ENCODE results near the gene MKRN2. TPM values are rescaled to one million over a fixed set of nuclear protein-coding genes. Genes with fewer than 3 reads are reported as not detected.
A peak's percentile ranks its signal among the peaks of the same experiment; 100 is the strongest.

The MKRN2 gene
- total RNA-seq, 1 experiment from 2014 or later, result 20.3 TPM

DNA sequence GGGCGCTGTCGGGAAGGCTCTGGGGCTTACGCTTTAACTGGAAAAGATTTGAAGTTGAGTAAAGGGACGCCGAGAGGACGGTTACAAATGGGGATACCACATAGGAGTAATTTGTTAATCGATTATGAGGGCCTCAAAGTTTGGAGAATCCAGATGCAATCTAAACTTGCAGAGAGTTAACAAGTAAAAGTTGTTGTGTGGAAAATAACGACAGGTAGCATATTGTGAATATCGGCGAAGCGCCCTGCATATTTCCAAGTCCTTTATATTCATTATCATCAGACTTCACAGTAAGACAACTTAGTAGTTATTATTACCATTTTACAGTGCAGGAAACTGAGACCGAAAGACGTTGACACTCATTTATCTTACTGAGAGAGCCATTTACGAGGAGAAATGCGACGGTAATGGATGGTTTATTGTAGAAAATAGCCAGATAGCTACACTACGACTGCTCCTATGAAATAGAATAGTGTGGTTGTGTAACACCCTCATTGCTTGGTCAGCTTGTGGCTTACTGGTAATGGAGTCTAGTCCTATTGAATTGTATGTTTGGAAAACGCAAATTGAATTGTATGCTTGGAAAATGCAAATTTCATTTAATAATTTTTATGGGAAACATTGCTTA lies 700 bp downstream of the MKRN2 start:
- CTCF ChIA-PET, result no interaction called here
- H3K27me3 Mint-ChIP-seq (ENCODE audit: unreplicated experiment), result no peaks in the 10 kb centered on the region
- intact Hi-C loops (cut with micrococcal nuclease; ENCODE audit: unreplicated experiment), result no loop called here
- TF ChIP-seq CTCF (IDR thresholded peaks at IDR 0.05; ENCODE audit: unreplicated experiment), result no peak
- no peaks in the 10 kb centered on the region for H3K9me3 Mint-ChIP-seq (ENCODE audit: low read depth, unreplicated experiment)
- peaks cover 26% of the 10 kb centered on the region for H3K36me3 Mint-ChIP-seq (ENCODE audit: insufficient read depth, unreplicated experiment)
- H3K4me1 Mint-ChIP-seq (ENCODE audit: low read depth, unreplicated experiment), result peaks cover 23% of the 10 kb centered on the region
- H3K4me3 Mint-ChIP-seq (ENCODE audit: low read depth, unreplicated experiment), result peak overlapping the region; percentile 86
- no TSS peak for BruUV-seq (replicated peaks)
- H3K27ac Mint-ChIP-seq (ENCODE audit: unreplicated experiment), result peak overlapping the region; percentile 84
- no peak for DNase-seq

DNA sequence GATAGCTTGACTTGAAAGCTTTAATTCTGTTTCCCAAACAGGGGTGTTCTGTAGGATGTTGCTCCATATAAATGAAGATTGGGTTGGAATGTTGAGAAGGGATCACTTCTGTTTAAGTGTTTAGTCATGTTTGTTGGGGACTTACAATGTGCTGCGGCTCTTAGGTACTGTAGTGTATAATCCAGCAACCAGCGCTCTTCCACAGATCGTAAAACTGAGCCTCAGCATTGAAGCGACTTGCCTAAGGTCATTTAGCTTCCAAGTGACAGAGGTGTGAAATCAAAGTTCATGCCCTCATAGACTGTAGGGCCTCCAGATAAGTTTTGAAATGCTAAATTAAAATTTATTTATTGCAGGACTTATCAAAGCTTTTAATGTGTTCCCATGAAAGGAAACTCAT lies 1.8 kb downstream of the MKRN2 start:
- H3K4me3 Mint-ChIP-seq (ENCODE audit: low read depth, unreplicated experiment), result peak overlapping the region; percentile 86
- DNase-seq, result no peak
- BruUV-seq (replicated peaks), result TSS peak; percentile 32
- peaks cover 26% of the 10 kb centered on the region for H3K36me3 Mint-ChIP-seq (ENCODE audit: insufficient read depth, unreplicated experiment)
- H3K27me3 Mint-ChIP-seq (ENCODE audit: unreplicated experiment), result no peaks in the 10 kb centered on the region
- H3K27ac Mint-ChIP-seq (ENCODE audit: unreplicated experiment), result no peak overlapping the region
- intact Hi-C loops (cut with micrococcal nuclease; ENCODE audit: unreplicated experiment), result no loop called here
- CTCF ChIA-PET, result no interaction called here
- no peak for TF ChIP-seq CTCF (IDR thresholded peaks at IDR 0.05; ENCODE audit: unreplicated experiment)
- H3K9me3 Mint-ChIP-seq (ENCODE audit: low read depth, unreplicated experiment), result no peaks in the 10 kb centered on the region
- H3K4me1 Mint-ChIP-seq (ENCODE audit: low read depth, unreplicated experiment), result peaks cover 26% of the 10 kb centered on the region

DNA sequence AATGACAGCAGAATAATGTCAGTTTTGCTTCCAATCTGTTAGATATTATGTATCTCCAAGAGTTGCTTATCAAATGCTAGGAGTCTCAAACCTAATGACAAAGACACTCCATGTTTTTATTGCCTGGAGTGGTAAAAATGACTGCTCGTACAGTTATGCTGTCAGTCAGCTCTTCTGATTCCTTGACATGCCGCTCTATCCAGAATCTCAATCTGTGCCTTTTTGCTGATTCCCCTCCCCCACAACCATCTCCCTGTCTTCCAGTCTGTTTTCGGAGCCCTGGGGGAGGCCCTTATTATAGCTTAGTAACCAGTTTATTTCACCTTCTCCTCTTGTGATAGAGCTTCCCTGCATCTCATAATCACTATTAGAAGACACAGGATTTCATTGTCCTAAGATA lies 2.6 kb downstream of the MKRN2 start:
- TF ChIP-seq CTCF (IDR thresholded peaks at IDR 0.05; ENCODE audit: unreplicated experiment), result no peak
- Mint-ChIP-seq H3K4me3 (ENCODE audit: low read depth, unreplicated experiment) (no peak overlapping the region), H3K36me3 (ENCODE audit: insufficient read depth, unreplicated experiment) (peaks cover 21% of the 10 kb centered on the region), H3K4me1 (ENCODE audit: low read depth, unreplicated experiment) (peaks cover 26% of the 10 kb centered on the region), H3K27me3 (ENCODE audit: unreplicated experiment) (no peaks in the 10 kb centered on the region), H3K27ac (ENCODE audit: unreplicated experiment) (no peak overlapping the region), H3K9me3 (ENCODE audit: low read depth, unreplicated experiment) (no peaks in the 10 kb centered on the region)
- no peak for DNase-seq
- CTCF ChIA-PET, result interaction anchor here (0.5 to 0.6 kb wide), 2 partner anchors 320 to 418 kb away, joined by 4 to 6 read pairs; no protein-coding TSS in a partner anchor
- intact Hi-C loops (cut with micrococcal nuclease; ENCODE audit: unreplicated experiment), result no loop called here
- no TSS peak for BruUV-seq (replicated peaks)

- peaks cover 26% of the 10 kb centered on the region for H3K4me1 Mint-ChIP-seq (ENCODE audit: low read depth, unreplicated experiment)
- no peak for TF ChIP-seq CTCF (IDR thresholded peaks at IDR 0.05; ENCODE audit: unreplicated experiment)
- intact Hi-C loops (cut with micrococcal nuclease; ENCODE audit: unreplicated experiment), result no loop called here
- CTCF ChIA-PET, result no interaction called here
- H3K4me3 Mint-ChIP-seq (ENCODE audit: low read depth, unreplicated experiment), result no peak overlapping the region
- H3K36me3 Mint-ChIP-seq (ENCODE audit: insufficient read depth, unreplicated experiment), result peaks cover 21% of the 10 kb centered on the region
- H3K27me3 Mint-ChIP-seq (ENCODE audit: unreplicated experiment), result no peaks in the 10 kb centered on the region
- BruUV-seq (replicated peaks), result no TSS peak
- H3K27ac Mint-ChIP-seq (ENCODE audit: unreplicated experiment), result no peak overlapping the region
- H3K9me3 Mint-ChIP-seq (ENCODE audit: low read depth, unreplicated experiment), result no peaks in the 10 kb centered on the region
- DNase-seq, result no peak
These were observed 3.8 kb downstream of the MKRN2 start for GRCh38 chr3:12560505-12561190.

Data from Calu3 (cell line).